ENCODE measurements around the gene GP9. TPM values are rescaled to one million over a fixed set of nuclear protein-coding genes. Genes with fewer than 3 reads are reported as not detected.

Gene GP9
- total and polyA plus RNA-seq, 9 of the 15 experiments (the other 6 are each of a cell fraction or from before 2014, with no cell fraction given), result not detected

DNA sequence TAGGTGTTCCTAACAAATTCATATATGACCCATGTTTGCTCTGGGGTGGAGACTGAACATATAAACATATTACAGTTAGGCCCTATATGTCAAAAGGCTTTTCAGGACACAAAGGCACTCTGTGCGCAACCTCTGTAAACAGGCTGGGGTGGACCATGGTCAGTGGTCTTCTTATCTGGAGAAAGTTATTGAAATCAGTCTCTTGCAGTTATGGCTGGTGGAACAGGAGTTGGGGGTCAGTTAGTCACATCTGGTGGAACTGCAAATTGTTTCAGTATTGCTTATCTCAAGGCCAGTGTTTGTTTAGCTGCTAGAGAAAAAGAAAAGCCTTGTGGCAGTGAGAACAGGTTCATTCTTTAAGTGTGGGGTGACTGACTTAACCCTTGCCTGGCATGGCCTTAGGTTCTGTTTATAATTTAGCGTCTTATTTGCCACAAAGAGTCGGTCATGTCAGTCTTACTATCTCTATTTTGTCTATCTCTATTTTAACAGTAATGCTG lies 5.9 kb upstream of the GP9 start (continued):
- TF ChIP-seq NR2C1 (IDR thresholded peaks at IDR 0.05) (no peak), NR2C1 (tag; IDR thresholded peaks at IDR 0.05) (peak; percentile 31; the same call in 1 of the 2 replicates), CSDE1 (IDR thresholded peaks at IDR 0.05) (no peak), ZHX1 (conservative IDR thresholded peaks at IDR 0.05; ENCODE audit: low read length) (no peak), NCOA1 (IDR thresholded peaks at IDR 0.05; ENCODE audit: low read depth) (peak; percentile 87; the same call in 1 of the 2 replicates), ZNF778 (CRISPR knock-in tag; IDR thresholded peaks at IDR 0.05) (no peak), ZNF740 (CRISPR knock-in tag; IDR thresholded peaks at IDR 0.05) (no peak), ZNF740 (tag; IDR thresholded peaks at IDR 0.05) (no peak), GATAD2B (IDR thresholded peaks at IDR 0.05; ENCODE audit: borderline replicate concordance) (peak; percentile 51; the same call in 1 of the 2 replicates), RCOR1 (IDR thresholded peaks at IDR 0.05; ENCODE audit: borderline replicate concordance in 1 of 2, low read depth in 2 of 2, low read length in 2 of 2) (peak; percentile 72 to 86; a peak in 3 of 4 replicates), MYC (IDR thresholded peaks at IDR 0.05; ENCODE audit: low read depth, low read length) (0 out of 2 replicates have a peak, but pooled peaks have one; percentile 37), MYC (CRISPR knock-in tag; IDR thresholded peaks at IDR 0.05; ENCODE audit: borderline replicate concordance, low read depth) (no peak), GATA2 (CRISPR knock-in tag; IDR thresholded peaks at IDR 0.05) (peak; percentile 95), POU5F1 (IDR thresholded peaks at IDR 0.05; ENCODE audit: borderline replicate concordance, low read depth, low read length, partially characterized antibody) (no peak), ZNF436 (CRISPR knock-in tag; IDR thresholded peaks at IDR 0.05) (no peak), FOXA1 (IDR thresholded peaks at IDR 0.05; ENCODE audit: borderline replicate concordance) (peak; percentile 96), JUN (IDR thresholded peaks at IDR 0.05; ENCODE audit: borderline replicate concordance, low read depth, low read length) (peak; percentile 21; the same call in 1 of the 2 replicates), JUN (CRISPR knock-in tag; IDR thresholded peaks at IDR 0.05; ENCODE audit: borderline replicate concordance) (no peak; the same call in 1 of the 2 replicates), KHSRP (IDR thresholded peaks at IDR 0.05) (peak; percentile 53; the same call in 1 of the 2 replicates), CC2D1A (IDR thresholded peaks at IDR 0.05) (peak; percentile 91; the same call in 1 of the 2 replicates), STAT5A (IDR thresholded peaks at IDR 0.05; ENCODE audit: borderline replicate concordance, low read length) (peak; percentile 90)
- TF ChIP-seq, protein P1, sequence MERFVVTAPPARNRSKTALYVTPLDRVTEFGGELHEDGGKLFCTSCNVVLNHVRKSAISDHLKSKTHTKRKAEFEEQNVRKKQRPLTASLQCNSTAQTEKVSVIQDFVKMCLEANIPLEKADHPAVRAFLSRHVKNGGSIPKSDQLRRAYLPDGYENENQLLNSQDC (CRISPR knock-in tag; IDR thresholded peaks at IDR 0.05), result no peak
- TF ChIP-seq, protein P2, sequence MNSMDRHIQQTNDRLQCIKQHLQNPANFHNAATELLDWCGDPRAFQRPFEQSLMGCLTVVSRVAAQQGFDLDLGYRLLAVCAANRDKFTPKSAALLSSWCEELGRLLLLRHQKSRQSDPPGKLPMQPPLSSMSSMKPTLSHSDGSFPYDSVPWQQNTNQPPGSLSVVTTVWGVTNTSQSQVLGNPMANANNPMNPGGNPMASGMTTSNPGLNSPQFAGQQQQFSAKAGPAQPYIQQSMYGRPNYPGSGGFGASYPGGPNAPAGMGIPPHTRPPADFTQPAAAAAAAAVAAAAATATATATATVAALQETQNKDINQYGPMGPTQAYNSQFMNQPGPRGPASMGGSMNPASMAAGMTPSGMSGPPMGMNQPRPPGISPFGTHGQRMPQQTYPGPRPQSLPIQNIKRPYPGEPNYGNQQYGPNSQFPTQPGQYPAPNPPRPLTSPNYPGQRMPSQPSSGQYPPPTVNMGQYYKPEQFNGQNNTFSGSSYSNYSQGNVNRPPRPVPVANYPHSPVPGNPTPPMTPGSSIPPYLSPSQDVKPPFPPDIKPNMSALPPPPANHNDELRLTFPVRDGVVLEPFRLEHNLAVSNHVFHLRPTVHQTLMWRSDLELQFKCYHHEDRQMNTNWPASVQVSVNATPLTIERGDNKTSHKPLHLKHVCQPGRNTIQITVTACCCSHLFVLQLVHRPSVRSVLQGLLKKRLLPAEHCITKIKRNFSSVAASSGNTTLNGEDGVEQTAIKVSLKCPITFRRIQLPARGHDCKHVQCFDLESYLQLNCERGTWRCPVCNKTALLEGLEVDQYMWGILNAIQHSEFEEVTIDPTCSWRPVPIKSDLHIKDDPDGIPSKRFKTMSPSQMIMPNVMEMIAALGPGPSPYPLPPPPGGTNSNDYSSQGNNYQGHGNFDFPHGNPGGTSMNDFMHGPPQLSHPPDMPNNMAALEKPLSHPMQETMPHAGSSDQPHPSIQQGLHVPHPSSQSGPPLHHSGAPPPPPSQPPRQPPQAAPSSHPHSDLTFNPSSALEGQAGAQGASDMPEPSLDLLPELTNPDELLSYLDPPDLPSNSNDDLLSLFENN (IDR thresholded peaks at IDR 0.05; ENCODE audit: low read depth in 2 of 2, low read length in 2 of 2), result peak in 1 of 2 experiments; percentile 92; a peak in 2 of 4 replicates
